ENCODE data around the gene ACTR2. TPM values are rescaled to one million over a fixed set of nuclear protein-coding genes. Genes with fewer than 3 reads are reported as not detected.

ACTR2 gene
- total RNA-seq, 4 donors from 2014 or later = 85.2 to 115 (median 99.1) TPM

- peaks cover 0 to 5% (median 2%) of the 10 kb centered on the region in 4 donors for H3K36me3 ChIP-seq
These were observed 593 bp upstream of the ACTR2 start for GRCh38 chr2:65227020-65227455.

GRCh38 chr2:65228263-65228750, 676 bp downstream of the ACTR2 start:
- Histone ChIP-seq H3K4me3 (peak overlapping the region; percentile 75 to 100 (median 98)), H3K4me1 (peaks cover 24 to 63% (median 55%) of the 10 kb centered on the region in 4 donors), H3K27ac (replicated peaks in 1 of 4) (peak overlapping the region; percentile 96 to 100 (median 98)), H3K27me3 (no peaks in the 10 kb centered on the region), H3K36me3 (peaks cover 0 to 9% (median 2%) of the 10 kb centered on the region in 4 donors), H3K9me3 (no peaks in the 10 kb centered on the region)
- intact Hi-C loops (cut with DNase I) = no loop called here
- WGBS = 2% methylated on average over 16 of the region's 16 CpGs
- no peak for TF ChIP-seq EP300 (IDR thresholded peaks at IDR 0.05)
- no peak for TF ChIP-seq POLR2AphosphoS5 (IDR thresholded peaks at IDR 0.05)
- TF ChIP-seq POLR2A (IDR thresholded peaks at IDR 0.05; ENCODE audit: low read depth) = no peak
- no peak for DNase-seq (ENCODE audit: extremely low spot score)

More at GRCh38 chr2:65227020-65227455, 593 bp upstream of the ACTR2 start:
- Histone ChIP-seq H3K27me3 (no peaks in the 10 kb centered on the region), H3K4me1 (peaks cover 18 to 52% (median 43%) of the 10 kb centered on the region in 4 donors), H3K4me3 (peak overlapping the region; percentile 75 to 100 (median 98)), H3K9me3 (no peaks in the 10 kb centered on the region), H3K27ac (replicated peaks in 1 of 4) (peak overlapping the region; percentile 96 to 100 (median 98))
- intact Hi-C loops (cut with DNase I) = no loop called here
- TF ChIP-seq CTCF (IDR thresholded peaks at IDR 0.05) (no peak), POLR2AphosphoS5 (IDR thresholded peaks at IDR 0.05) (no peak), POLR2A (IDR thresholded peaks at IDR 0.05; ENCODE audit: low read depth) (no peak), EP300 (IDR thresholded peaks at IDR 0.05) (no peak)
- WGBS = 3% methylated on average over 11 of the region's 13 CpGs
- DNase-seq (ENCODE audit: extremely low spot score) = no peak

GRCh38 chr2:65231121-65231520, 3.5 kb downstream of the ACTR2 start:
- intact Hi-C loops (cut with DNase I) = no loop called here
- no peaks in the 10 kb centered on the region for H3K27me3 ChIP-seq
- H3K4me1 ChIP-seq = peaks cover 38 to 85% (median 82%) of the 10 kb centered on the region in 4 donors
- no peak for DNase-seq (ENCODE audit: extremely low spot score)
- peaks cover 0 to 12% (median 6%) of the 10 kb centered on the region in 4 donors for H3K36me3 ChIP-seq
- H3K4me3 ChIP-seq = no peak overlapping the region
- WGBS = 67% methylated on average over 1 of the region's 1 CpG
- H3K27ac ChIP-seq (replicated peaks in 1 of 4) = peak overlapping the region in 3 of 4 donors; percentile 21 to 44 (median 29)
- TF ChIP-seq POLR2A (IDR thresholded peaks at IDR 0.05; ENCODE audit: low read depth) = no peak
- no peak for TF ChIP-seq CTCF (IDR thresholded peaks at IDR 0.05)
- TF ChIP-seq EP300 (IDR thresholded peaks at IDR 0.05) = no peak
- no peak for TF ChIP-seq POLR2AphosphoS5 (IDR thresholded peaks at IDR 0.05)
- H3K9me3 ChIP-seq = no peaks in the 10 kb centered on the region

GRCh38 chr2:65231892-65232477, 4.4 kb downstream of the ACTR2 start:
- intact Hi-C loops (cut with DNase I) = no loop called here
- Histone ChIP-seq H3K27me3 (no peaks in the 10 kb centered on the region), H3K9me3 (no peaks in the 10 kb centered on the region), H3K4me1 (peaks cover 36 to 82% (median 78%) of the 10 kb centered on the region in 4 donors), H3K27ac (replicated peaks in 1 of 4) (peak overlapping the region; percentile 11 to 44 (median 32)), H3K4me3 (no peak overlapping the region), H3K36me3 (peaks cover 0 to 12% (median 6%) of the 10 kb centered on the region in 4 donors)
- WGBS = 69% methylated on average over 8 of the region's 8 CpGs
- no peak for DNase-seq (ENCODE audit: extremely low spot score)
- TF ChIP-seq EP300 (IDR thresholded peaks at IDR 0.05) (no peak), POLR2A (IDR thresholded peaks at IDR 0.05; ENCODE audit: low read depth) (no peak), POLR2AphosphoS5 (IDR thresholded peaks at IDR 0.05) (no peak), CTCF (IDR thresholded peaks at IDR 0.05) (no peak)

GRCh38 chr2:65232636-65233035, 5.0 kb downstream of the ACTR2 start:
- H3K4me1 ChIP-seq = peaks cover 40 to 85% (median 80%) of the 10 kb centered on the region in 4 donors
- TF ChIP-seq CTCF (IDR thresholded peaks at IDR 0.05) (no peak), POLR2A (IDR thresholded peaks at IDR 0.05; ENCODE audit: low read depth) (no peak), POLR2AphosphoS5 (IDR thresholded peaks at IDR 0.05) (no peak), EP300 (IDR thresholded peaks at IDR 0.05) (no peak)
- 79% methylated on average over 2 of the region's 2 CpGs for WGBS
- no peaks in the 10 kb centered on the region for H3K9me3 ChIP-seq
- no peak for DNase-seq (ENCODE audit: extremely low spot score)
- H3K4me3 ChIP-seq = no peak overlapping the region
- peaks cover 0 to 12% (median 6%) of the 10 kb centered on the region in 4 donors for H3K36me3 ChIP-seq
- peak overlapping the region; percentile 11 to 44 (median 32) for H3K27ac ChIP-seq (replicated peaks in 1 of 4)
- intact Hi-C loops (cut with DNase I) = no loop called here
- no peaks in the 10 kb centered on the region for H3K27me3 ChIP-seq
